ENCODE results near the gene P2RY11.

The P2RY11 gene

GRCh38 chr19:10145031-10145430 is 33.5 kb downstream of the P2RY11 start:
- DNase-seq, result no peak
- H3K27ac ChIP-seq, result no peak overlapping the region
- H3K27me3 ChIP-seq, result no peaks in the 10 kb centered on the region
- peaks cover 67 to 94% (median 91%) of the 10 kb centered on the region in 3 donors for H3K36me3 ChIP-seq
- no peak overlapping the region for H3K4me3 ChIP-seq
- intact Hi-C loops (cut with DNase I; ENCODE audit: low total_unique reads), result no loop called here
- H3K9me3 ChIP-seq, result no peaks in the 10 kb centered on the region
- TF ChIP-seq, protein P1, sequence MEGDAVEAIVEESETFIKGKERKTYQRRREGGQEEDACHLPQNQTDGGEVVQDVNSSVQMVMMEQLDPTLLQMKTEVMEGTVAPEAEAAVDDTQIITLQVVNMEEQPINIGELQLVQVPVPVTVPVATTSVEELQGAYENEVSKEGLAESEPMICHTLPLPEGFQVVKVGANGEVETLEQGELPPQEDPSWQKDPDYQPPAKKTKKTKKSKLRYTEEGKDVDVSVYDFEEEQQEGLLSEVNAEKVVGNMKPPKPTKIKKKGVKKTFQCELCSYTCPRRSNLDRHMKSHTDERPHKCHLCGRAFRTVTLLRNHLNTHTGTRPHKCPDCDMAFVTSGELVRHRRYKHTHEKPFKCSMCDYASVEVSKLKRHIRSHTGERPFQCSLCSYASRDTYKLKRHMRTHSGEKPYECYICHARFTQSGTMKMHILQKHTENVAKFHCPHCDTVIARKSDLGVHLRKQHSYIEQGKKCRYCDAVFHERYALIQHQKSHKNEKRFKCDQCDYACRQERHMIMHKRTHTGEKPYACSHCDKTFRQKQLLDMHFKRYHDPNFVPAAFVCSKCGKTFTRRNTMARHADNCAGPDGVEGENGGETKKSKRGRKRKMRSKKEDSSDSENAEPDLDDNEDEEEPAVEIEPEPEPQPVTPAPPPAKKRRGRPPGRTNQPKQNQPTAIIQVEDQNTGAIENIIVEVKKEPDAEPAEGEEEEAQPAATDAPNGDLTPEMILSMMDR (IDR thresholded peaks at IDR 0.05), result no peak
- no peaks in the 10 kb centered on the region for H3K4me1 ChIP-seq

GRCh38 chr19:10146142-10146541 is 34.6 kb downstream of the P2RY11 start:
- intact Hi-C loops (cut with DNase I; ENCODE audit: low total_unique reads), result no loop called here
- TF ChIP-seq, protein P1 (IDR thresholded peaks at IDR 0.05), result no peak
- Histone ChIP-seq H3K4me3 (no peak overlapping the region), H3K9me3 (no peaks in the 10 kb centered on the region), H3K27ac (no peak overlapping the region), H3K4me1 (no peaks in the 10 kb centered on the region), H3K36me3 (peaks cover 69 to 94% (median 91%) of the 10 kb centered on the region in 3 donors), H3K27me3 (no peaks in the 10 kb centered on the region)
- no peak for DNase-seq

GRCh38 chr19:10149427-10149826 is 37.9 kb downstream of the P2RY11 start:
- Histone ChIP-seq H3K27ac (no peak overlapping the region), H3K9me3 (no peaks in the 10 kb centered on the region), H3K4me3 (no peak overlapping the region), H3K27me3 (no peaks in the 10 kb centered on the region), H3K36me3 (peaks cover 65 to 92% (median 78%) of the 10 kb centered on the region in 3 donors), H3K4me1 (no peaks in the 10 kb centered on the region)
- DNase-seq, result no peak
- intact Hi-C loops (cut with DNase I; ENCODE audit: low total_unique reads), result no loop called here
- TF ChIP-seq, protein P1 (IDR thresholded peaks at IDR 0.05), result no peak

- Histone ChIP-seq H3K27ac (no peak overlapping the region), H3K36me3 (peaks cover 48 to 92% (median 78%) of the 10 kb centered on the region in 3 donors), H3K4me1 (no peaks in the 10 kb centered on the region), H3K9me3 (no peaks in the 10 kb centered on the region), H3K27me3 (no peaks in the 10 kb centered on the region), H3K4me3 (no peak overlapping the region)
- intact Hi-C loops (cut with DNase I; ENCODE audit: low total_unique reads), result no loop called here
- DNase-seq, result no peak
- TF ChIP-seq, protein P1 (IDR thresholded peaks at IDR 0.05), result no peak
Measured at GRCh38 chr19:10151521-10151920, 40.0 kb downstream of the P2RY11 start.

- intact Hi-C loops (cut with DNase I; ENCODE audit: low total_unique reads), result no loop called here
- no peak overlapping the region for H3K27ac ChIP-seq
- TF ChIP-seq, protein P1 (IDR thresholded peaks at IDR 0.05), result no peak
- H3K4me1 ChIP-seq, result no peaks in the 10 kb centered on the region
- H3K4me3 ChIP-seq, result no peak overlapping the region
- DNase-seq, result no peak
- no peaks in the 10 kb centered on the region for H3K27me3 ChIP-seq
- no peaks in the 10 kb centered on the region for H3K9me3 ChIP-seq
- H3K36me3 ChIP-seq, result peaks cover 43 to 92% (median 78%) of the 10 kb centered on the region in 3 donors
Measured at GRCh38 chr19:10152100-10152499, 40.6 kb downstream of the P2RY11 start.

- no peaks in the 10 kb centered on the region for H3K27me3 ChIP-seq
- intact Hi-C loops (cut with DNase I; ENCODE audit: low total_unique reads), result no loop called here
- DNase-seq, result no peak
- H3K27ac ChIP-seq, result no peak overlapping the region
- H3K9me3 ChIP-seq, result no peaks in the 10 kb centered on the region
- TF ChIP-seq, protein P1 (IDR thresholded peaks at IDR 0.05), result no peak
- peaks cover 61 to 98% (median 86%) of the 10 kb centered on the region in 3 donors for H3K36me3 ChIP-seq
- H3K4me1 ChIP-seq, result no peaks in the 10 kb centered on the region
- no peak overlapping the region for H3K4me3 ChIP-seq
Measured at GRCh38 chr19:10155839-10156238, 44.3 kb downstream of the P2RY11 start.
